Measurements from ENCODE around the gene MCU. TPM values are rescaled to one million over a fixed set of nuclear protein-coding genes. Genes with fewer than 3 reads are reported as not detected.
A peak's percentile ranks its signal among the peaks of the same experiment; 100 is the strongest.
"Not testable (repeated sequence)": the region's sequence is repeated elsewhere in the genome, so short reads cannot be mapped to it uniquely, and the experiment has no call there.

The MCU gene
- total RNA-seq (10 to 100 TPM; 17.0 to 29.2 (median 25.3) TPM), polyA plus RNA-seq (10 to 100 TPM in 1 of 3 donors, 1 to 10 TPM in 2; 7.2 to 11.8 (median 7.7) TPM)
- long read RNA-seq, donor 1, transcript MCU-202 (8 exons, 2,949 nt) = major isoform, 11 of 27 reads
- long read RNA-seq, donor 1, partial matches to known transcripts = 16 of 27 reads
- long read RNA-seq, donor 1, other reads (novel, unspliced or antisense) = 0 of 27 reads
- long read RNA-seq, donor 2, partial matches to known transcripts = 0 of 4 reads
- long read RNA-seq, donor 2, other reads (novel, unspliced or antisense) = 0 of 4 reads

- TF ChIP-seq POLR2AphosphoS5 (IDR thresholded peaks at IDR 0.05) = peak; percentile 88 to 93 (median 92)
- TF ChIP-seq POLR2A (IDR thresholded peaks at IDR 0.05) = peak in 2 of 3 donors; percentile 49 to 75
- no peak for TF ChIP-seq CTCF (IDR thresholded peaks at IDR 0.05 in 8 of 11, conservative IDR thresholded peaks at IDR 0.05 in 3 of 11)
- intact Hi-C loops (cut with DNase I; ENCODE audit: low total_unique reads) = loop anchor here (5.0 to 10.0 kb wide), 2 partner anchors 67 to 140 kb away; partner anchors contain the start of gene MICU1
Observed at GRCh38 chr10:72691863-72692743, at the start of gene MCU. Gene MCU, plus strand, starts transcription at chr10:72692143. Its CDS starts 9 bp downstream, at chr10:72692152.

GRCh38 chr10:72642318-72642717 lies 49.6 kb upstream of the MCU start:
- intact Hi-C loops (cut with DNase I; ENCODE audit: low total_unique reads) = no loop called here
- Histone ChIP-seq H3K9me3 (no peaks in the 10 kb centered on the region), H3K4me1 (peaks cover 0 to 16% (median 0%) of the 10 kb centered on the region in 6 donors), H3K4me3 (no peak overlapping the region), H3K27ac (no peak overlapping the region), H3K36me3 (no peaks in the 10 kb centered on the region), H3K27me3 (replicated peaks in 1 of 7) (no peaks in the 10 kb centered on the region)
- no peak for DNase-seq
- no peak for TF ChIP-seq POLR2A (IDR thresholded peaks at IDR 0.05)
- no peak for TF ChIP-seq POLR2AphosphoS5 (IDR thresholded peaks at IDR 0.05)
- no peak for TF ChIP-seq CTCF (IDR thresholded peaks at IDR 0.05 in 8 of 11, conservative IDR thresholded peaks at IDR 0.05 in 3 of 11)
- 88 to 93% (median 89%) methylated on average over 5 of the region's 5 CpGs for WGBS, 5 donors

More at GRCh38 chr10:72691863-72692743, at the start of gene MCU:
- Histone ChIP-seq H3K27me3 (replicated peaks in 1 of 7) (no peaks in the 10 kb centered on the region), H3K4me3 (peak within 1 kb of the TSS; percentile 50 to 92 (median 68)), H3K36me3 (no peaks in the 10 kb centered on the region), H3K27ac (peak within 1 kb of the TSS; percentile 78 to 98 (median 96)), H3K9me3 (no peaks in the 10 kb centered on the region), H3K4me1 (peaks cover 9 to 54% (median 38%) of the 10 kb centered on the region in 6 donors)
- 0 to 1% (median 0%) methylated on average over 40 to 81 of the region's 83 CpGs for WGBS, 5 donors
- peak; percentile 98 for DNase-seq

GRCh38 chr10:72645263-72645858 lies 46.6 kb upstream of the MCU start:
- no peaks in the 10 kb centered on the region for H3K27me3 ChIP-seq (replicated peaks in 1 of 7)
- DNase-seq = no peak
- peaks cover 0 to 8% (median 0%) of the 10 kb centered on the region in 6 donors for H3K4me1 ChIP-seq
- H3K27ac ChIP-seq = no peak overlapping the region
- no peak overlapping the region for H3K4me3 ChIP-seq
- H3K36me3 ChIP-seq = no peaks in the 10 kb centered on the region
- 84 to 96% (median 86%) methylated on average over 2 of the region's 2 CpGs for WGBS, 5 donors
- no peaks in the 10 kb centered on the region for H3K9me3 ChIP-seq
- TF ChIP-seq CTCF (IDR thresholded peaks at IDR 0.05 in 8 of 11, conservative IDR thresholded peaks at IDR 0.05 in 3 of 11) (no peak), POLR2A (IDR thresholded peaks at IDR 0.05) (no peak), POLR2AphosphoS5 (IDR thresholded peaks at IDR 0.05) (no peak)
- intact Hi-C loops (cut with DNase I; ENCODE audit: low total_unique reads) = no loop called here

GRCh38 chr10:72646971-72647370 lies 45.0 kb upstream of the MCU start:
- H3K27ac ChIP-seq; H3K27me3 ChIP-seq (replicated peaks in 1 of 7); H3K36me3 ChIP-seq; H3K4me3 ChIP-seq; H3K4me1 ChIP-seq; intact Hi-C loops (cut with DNase I; ENCODE audit: low total_unique reads); DNase-seq; H3K9me3 ChIP-seq: not testable (repeated sequence)
- 81 to 98% (median 94%) methylated on average over 3 of the region's 3 CpGs for WGBS, 5 donors

Data from spleen (tissue), 13 donors.